Activated CD4-positive, alpha-beta T cell treated with anti-CD3 and anti-CD28 coated beads, Interleukin-2, Interleukin-4, amounts not matched to agents 100 ng/mL and 50 ng/mL, durations not matched to agents 16 hours and 8 hours (primary cell): ENCODE measurements around the gene MED10.

Experiments
- DNase-seq: peaks from one replicate; pipeline ENCODE4 v3.0.0-alpha.2; 2020; ENCODE audit warnings: low spot score

The MED10 gene

DNA sequence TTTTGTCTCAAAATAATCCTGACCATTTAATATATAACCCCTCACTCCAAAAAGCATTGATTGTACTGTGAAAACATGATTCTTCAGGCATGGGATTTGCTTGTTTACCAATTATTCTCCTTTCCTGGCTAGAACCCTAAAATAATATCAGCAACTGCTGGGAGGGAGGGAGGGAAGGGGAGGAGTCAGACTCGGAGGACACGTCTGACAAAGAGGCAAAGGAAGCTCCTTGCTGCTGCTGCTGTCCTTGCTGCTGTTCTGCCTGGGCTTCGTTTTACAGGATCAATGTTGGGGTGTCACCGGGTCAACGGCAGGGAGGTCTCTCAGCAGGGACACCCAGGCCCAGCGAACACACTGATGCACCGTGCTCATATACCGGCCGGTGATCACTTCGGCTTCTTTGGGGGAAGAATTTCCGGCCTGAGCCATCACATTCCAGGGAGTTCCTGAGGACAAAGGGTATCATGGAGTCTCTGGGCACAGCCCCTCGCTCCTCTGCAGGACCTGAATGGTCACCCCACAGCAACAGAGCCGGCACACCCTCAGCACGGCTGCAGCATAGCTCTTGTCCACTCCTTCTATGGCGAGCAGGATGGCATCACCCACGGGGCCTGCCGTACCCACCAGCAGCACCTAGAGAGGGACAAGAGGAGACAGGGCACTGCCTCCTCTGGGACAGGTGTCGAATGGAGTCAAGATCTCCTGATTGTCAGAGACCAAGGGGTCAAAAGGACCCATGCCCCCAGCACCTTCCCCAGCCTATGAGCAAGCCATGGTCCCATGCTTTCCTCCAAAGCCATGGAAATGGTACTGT lies 27.9 kb downstream of the MED10 start:
- DNase-seq: no peak

DNA sequence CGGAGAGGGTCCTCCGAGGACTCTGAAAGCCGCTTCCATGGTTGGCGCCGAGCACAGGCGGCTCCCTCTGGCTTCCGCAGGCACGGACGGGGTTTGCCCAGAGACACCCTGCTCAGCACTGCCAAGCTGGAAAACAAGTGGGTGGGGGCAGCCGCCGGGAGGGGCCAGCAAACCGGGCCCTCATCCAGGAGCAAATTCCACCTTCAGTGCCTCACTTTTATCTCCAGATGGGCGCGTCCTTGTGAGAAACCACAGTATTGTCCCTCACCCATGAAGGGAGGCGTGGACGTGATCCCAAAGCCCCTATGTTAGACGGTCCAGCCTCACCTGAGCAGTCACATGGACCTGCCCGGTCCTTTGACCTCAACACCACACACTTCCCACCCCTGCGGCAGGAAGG lies 29.0 kb downstream of the MED10 start:
- no peak for DNase-seq

DNA sequence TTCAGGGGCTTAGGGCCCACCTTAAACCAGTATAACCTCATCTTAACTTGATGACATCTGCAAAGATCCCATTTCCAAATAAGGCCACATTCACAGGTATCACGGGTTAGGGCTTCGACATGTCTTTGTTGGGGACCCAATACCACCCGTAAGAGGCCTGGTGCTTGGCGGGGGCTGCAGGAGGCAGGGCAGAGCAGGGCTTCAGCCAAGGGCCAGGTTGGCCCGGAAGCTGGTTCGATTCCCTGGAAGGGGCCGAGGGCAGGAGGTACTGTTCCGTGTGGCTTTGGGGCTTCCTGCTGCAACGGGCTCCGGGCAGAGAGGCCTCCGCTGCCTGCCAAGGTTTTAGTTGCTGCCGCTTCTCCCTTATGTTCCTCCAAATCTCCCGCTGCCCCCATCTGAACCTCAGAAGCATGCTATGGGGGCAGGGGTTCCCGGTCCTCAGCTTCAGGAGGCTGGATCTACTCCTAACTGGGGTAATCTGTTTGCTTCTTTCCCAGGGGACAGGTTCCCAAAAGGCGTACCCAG lies 29.8 kb downstream of the MED10 start:
- DNase-seq: no peak

DNA sequence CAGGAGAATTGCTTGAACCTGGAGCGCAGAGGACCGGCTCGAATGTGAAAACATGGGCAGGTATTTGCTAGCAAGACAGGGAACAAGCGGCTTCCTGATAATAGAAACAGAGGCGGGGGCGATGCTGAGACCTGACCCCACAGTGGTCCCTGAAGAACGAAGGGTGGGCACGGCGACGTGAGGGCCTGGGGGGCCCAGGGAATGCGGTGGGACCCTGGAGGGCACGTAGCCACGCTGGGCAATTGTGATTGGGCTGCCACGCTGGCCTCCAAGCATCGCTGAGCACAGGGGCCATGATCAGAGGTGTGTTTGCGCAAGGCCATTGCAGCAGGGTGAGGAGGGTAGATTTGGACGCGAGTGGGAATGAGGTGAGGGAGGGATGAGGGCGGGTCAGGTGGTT lies 30.7 kb downstream of the MED10 start:
- DNase-seq: no peak

DNA sequence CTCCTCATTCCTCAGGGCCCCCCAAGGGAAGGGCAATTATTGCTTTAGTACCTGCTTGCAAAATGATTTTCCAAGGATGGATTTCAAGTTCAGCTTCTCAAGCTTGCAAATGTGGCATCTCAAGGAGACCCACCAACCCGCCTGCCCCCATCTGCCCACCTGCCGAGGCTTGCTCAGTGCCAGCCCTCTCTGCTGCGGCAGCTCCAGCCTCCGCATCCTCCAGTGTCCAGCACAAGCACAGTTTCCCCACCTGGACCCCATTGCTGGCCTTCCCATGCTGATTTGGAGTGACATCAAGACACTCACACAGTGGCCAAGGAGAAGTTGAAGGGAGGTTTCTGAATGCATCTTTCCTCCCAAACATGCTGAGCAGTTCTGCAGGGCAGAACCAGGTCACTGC lies 31.2 kb downstream of the MED10 start:
- no peak for DNase-seq

DNA sequence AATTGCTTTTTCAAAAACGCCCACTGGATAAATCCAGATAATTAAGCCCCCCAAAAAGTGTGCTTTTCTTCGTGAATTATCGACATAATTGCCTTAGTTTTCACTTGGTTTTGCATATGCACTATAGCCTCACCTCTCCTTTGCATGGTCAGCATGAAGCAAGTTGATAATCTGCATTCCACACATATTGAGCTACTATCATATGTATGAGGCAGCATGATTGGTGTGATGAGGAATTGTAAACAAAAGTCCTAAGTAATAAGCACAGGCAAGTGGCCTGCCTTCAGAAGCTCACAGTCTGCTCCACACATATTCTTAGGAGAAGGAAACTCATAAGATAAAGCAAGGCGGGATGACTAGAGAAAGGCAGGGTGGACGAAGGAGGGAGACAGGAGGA lies 33.8 kb downstream of the MED10 start:
- DNase-seq: no peak

DNA sequence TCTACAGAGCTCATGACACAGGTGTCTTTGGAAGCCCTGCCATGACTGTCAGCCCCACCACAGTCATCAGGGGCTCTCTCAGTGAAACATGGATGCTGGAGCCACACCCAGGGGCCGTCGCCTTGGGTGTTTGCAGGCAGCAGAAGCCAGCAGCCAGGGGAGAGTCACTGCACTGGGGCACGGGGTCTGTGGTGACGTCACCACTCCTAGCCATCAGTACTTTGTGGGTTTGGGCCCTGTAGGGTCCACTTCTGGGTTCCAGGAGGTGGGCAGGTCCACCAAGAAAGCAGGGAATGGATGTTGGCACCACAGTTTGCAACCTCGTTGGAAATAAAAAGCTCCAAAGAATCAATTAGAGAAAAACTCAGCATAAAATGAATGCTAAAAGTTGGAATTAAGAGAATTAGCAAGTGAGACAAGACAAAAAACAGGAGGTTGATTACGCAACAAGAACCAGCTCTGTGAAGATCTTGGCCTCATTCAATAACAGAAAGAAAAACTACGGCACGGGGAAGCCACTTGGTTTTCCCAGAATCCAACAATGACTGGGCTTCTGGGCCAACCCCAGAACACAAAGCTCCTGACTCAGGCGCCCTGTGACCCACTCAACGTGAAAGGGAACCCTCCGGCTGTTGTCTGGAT lies 34.3 kb downstream of the MED10 start:
- no peak for DNase-seq

DNA sequence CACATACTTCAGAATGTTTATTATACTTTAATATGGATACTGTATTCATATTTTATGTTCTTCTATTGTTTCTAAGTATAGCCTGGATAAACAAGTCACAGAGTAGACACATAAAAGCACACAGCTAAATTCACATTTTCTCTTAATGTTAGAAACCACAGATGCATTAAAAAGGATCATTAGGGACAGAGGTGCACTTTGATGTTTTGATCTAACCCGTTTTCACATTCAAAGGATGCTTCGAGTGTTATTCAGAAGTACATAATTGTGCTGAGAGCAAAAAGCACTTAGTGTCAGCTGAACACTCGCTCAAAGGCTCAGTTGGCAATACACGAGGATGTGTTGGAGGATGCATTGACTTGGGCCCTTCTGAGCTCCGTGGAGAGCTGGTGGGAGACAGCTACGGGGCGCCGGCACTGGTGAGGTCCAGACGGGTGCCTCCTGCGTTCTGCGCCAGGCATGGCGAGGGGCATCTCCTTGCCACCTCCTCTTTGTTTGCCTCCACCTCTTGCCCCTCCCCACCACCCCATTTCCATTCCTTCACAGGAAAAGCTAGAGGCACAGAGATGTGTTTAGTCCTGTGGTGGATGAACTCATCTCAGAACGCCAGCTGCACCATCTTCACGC lies 35.5 kb downstream of the MED10 start:
- DNase-seq: no peak

DNA sequence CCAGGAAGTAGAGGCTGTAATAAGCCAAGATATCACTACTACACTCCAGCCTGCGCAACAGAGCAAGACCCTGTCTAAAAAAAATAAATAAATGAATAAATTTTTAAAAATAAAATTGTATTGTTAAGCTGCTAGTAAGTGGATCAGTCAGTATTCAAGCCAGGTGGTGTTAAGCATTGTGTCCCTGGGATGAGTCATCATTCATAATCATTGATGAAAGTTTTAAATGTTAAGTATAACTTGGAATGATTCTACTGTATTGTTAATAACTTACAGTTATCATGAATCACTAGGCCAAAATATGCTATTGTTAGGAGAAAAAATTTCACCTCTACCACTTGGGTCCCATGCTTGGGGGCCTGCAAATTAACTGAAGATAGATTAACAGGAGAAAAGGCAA lies 38.2 kb downstream of the MED10 start:
- no peak for DNase-seq

DNA sequence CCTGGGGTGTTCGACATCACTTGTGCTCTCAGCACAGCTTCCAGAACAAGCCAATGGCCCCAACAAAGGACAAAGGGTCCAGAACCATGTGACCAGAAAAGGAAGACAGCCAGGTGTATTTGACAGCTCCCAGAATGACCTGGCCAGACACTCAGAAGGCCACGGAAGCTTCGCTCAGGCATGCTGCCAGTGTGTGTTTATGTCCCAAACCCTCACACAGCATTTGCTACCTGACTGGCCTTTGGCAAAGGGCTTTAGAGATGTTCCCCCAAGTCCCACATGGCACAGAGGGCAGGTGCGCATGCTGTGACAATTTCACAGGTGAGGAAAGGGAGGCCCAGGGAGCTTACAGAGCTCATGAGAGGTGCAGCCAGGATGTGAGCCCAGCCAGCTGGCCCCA lies 39.5 kb downstream of the MED10 start:
- no peak for DNase-seq

DNA sequence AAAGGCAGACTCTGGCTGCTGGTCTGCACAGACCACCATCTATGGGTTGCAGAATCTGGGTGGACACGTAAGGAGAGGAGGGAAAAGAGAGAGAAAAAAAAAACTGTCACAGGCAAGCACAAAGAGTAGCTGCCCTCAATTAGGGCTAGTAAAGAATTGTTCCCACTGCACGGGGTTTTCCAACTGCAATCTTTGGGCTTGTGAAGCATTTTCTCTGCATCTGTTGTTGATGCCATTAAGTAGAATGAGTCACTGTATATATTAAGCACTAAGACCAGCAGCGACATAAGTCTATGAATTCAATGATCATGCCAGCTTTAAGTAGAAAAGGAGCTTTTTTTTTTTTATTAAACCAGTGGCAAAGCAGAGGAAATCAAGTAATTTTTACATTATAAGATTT lies 40.2 kb downstream of the MED10 start:
- DNase-seq: no peak

DNA sequence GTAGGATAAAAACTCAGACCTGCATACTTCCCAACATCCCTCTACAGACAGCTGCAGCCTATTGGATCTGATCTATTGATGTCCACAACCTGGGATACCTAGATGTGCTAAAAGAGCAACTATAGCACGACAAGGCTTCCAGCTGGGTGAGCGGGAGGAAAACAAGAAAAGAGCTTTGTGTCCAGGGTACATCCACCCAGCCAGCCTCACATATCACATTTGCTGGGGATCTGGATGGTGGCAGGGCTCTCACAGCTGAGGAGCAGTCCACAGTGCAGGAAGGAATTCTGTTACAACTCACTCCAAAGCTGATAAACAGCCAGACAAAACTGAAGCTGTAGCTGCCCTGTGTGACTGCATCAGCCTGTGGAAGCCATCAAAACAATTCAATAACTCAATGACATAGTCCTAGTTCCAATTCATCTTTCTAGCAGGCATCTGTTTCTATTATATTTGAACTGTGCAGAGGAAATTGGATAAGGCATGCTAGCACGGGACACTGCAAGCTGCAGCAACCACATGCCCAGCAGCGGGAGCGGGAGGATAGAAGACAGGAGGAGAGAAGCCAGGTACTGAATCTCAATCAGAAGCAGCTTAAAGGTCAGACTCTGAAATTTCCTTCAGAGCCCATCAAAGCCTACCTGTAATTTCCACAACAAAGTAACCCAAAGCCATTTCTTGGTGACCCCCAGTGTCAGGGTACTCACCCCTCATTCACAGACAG lies 45.0 kb downstream of the MED10 start:
- no peak for DNase-seq

DNA sequence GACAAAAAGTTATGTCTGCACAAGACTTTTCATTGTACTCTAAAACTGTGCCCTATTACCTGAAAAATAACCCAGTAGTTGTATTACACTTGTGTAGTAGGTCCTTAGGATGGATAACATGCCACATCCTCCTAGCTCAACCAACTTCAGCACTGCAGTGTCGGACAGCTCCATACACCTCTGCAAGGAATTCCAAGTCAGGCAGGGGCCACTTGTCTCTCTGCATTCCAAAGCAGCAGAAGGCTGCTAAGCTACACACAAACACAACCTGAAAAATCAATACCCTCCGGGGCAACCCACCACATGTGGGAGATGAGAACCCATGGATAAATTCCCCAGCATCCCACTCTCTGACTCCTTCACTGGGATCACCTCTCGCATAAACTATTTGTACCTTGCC lies 50.2 kb downstream of the MED10 start:
- DNase-seq: peak; percentile 0

DNA sequence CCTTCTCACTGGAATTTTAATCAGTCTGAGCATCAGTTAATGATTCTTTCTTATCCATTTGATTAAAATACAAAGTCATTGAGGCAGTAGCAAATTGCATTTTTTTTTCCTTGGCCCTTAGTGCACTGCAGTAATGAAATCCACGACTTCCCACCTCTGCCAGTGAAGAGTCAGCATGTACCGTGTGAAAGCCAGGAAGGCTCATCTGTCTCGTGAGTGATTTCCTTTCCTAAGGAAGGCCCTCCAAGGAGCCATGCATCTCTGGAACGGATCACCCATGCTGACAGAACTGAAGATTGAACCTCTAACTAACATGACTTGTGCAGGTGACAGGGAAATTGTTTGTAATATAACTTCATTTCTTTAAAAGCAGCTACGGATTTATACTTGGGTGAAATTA lies 51.6 kb downstream of the MED10 start:
- DNase-seq: no peak

DNA sequence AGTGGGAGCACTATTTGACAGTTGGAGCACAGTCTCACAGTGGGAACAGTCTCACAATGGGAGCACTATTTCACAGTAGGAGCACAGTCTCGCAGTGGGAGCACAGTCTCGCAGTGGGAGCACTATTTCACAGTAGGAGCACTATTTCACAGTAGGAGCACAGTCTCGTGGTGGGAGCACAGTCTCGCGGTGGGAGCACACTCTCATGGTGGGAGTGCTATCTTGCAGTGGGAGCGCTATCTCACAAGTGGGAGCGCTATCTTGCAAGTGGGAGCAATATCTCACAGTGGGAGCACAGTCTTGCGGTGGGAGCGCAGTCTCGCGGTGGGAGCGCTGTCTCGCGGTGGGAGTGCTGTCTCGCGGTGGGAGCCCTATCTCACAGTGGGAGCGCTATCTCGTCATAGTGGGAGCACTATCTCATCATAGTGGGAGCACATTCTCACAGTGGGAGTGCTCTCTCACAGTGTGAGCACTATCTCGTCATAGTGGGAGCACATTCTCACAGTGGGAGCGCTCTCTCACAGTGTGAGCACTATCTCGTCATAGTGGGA lies 56.1 kb downstream of the MED10 start:
- DNase-seq: no peak
